ENCODE measurements around the gene CTBP2. TPM values are rescaled to one million over a fixed set of nuclear protein-coding genes. Genes with fewer than 3 reads are reported as not detected.
A peak's percentile ranks its signal among the peaks of the same experiment; 100 is the strongest.

The CTBP2 gene
- total and polyA plus RNA-seq, 2 of the 13 experiments (the other 11 are each of a cell fraction or from before 2014, with no cell fraction given): 0.08 TPM; not detected in 1

GRCh38 chr10:125060826-125061556 is 99.4 kb downstream of the CTBP2 start (continued):
- TF ChIP-seq ZNF687 (CRISPR knock-in tag; IDR thresholded peaks at IDR 0.05): peak; percentile 9; the same call in 1 of the 2 replicates
- TF ChIP-seq ZNF580 (CRISPR knock-in tag; IDR thresholded peaks at IDR 0.05; ENCODE audit: borderline replicate concordance, low read depth): no peak
- TF ChIP-seq XRCC5 (optimal IDR thresholded peaks at IDR 0.05; ENCODE audit: low read length): peak; percentile 58
- no peak for TF ChIP-seq FOSL1 (CRISPR knock-in tag; IDR thresholded peaks at IDR 0.05; ENCODE audit: borderline replicate concordance)
- 0 out of 4 replicates have a peak, but pooled peaks of 1 of the 2 experiments have one; percentile 24 for TF ChIP-seq HMGXB4 (CRISPR knock-in tag; IDR thresholded peaks at IDR 0.05; ENCODE audit: borderline replicate concordance in 1 of 2, low read depth in 1 of 2)
- TF ChIP-seq ZNF24 (IDR thresholded peaks at IDR 0.05): no peak
- no peak for TF ChIP-seq PBX3 (CRISPR knock-in tag; IDR thresholded peaks at IDR 0.05; ENCODE audit: borderline replicate concordance)
- peak; percentile 57; the same call in 1 of the 2 replicates for TF ChIP-seq RAD21 (CRISPR knock-in tag; IDR thresholded peaks at IDR 0.05)
- no peak for TF ChIP-seq ZNF17 (CRISPR knock-in tag; IDR thresholded peaks at IDR 0.05)
- peak; percentile 78 for TF ChIP-seq STAG1 (CRISPR knock-in tag; IDR thresholded peaks at IDR 0.05)
- TF ChIP-seq ZNF747 (CRISPR knock-in tag; IDR thresholded peaks at IDR 0.05; ENCODE audit: borderline replicate concordance): no peak
- TF ChIP-seq ZNF557 (CRISPR knock-in tag; IDR thresholded peaks at IDR 0.05): no peak
- TF ChIP-seq KDM4B (CRISPR knock-in tag; IDR thresholded peaks at IDR 0.05): peak; percentile 41; the same call in 1 of the 2 replicates
- no peak for TF ChIP-seq KAT8 (CRISPR knock-in tag; IDR thresholded peaks at IDR 0.05)
- TF ChIP-seq CTCF (CRISPR knock-in tag; IDR thresholded peaks at IDR 0.05): peak; percentile 87

All from HepG2 (cell line).